Sigmoid colon (tissue), 7 donors: ENCODE results near the gene ZCCHC17. TPM values are rescaled to one million over a fixed set of nuclear protein-coding genes. Genes with fewer than 3 reads are reported as not detected.

Source experiments
- DNase-seq: peaks from one replicate; pipeline ENCODE4 v3.0.0-alpha.2; 2019
- H3K27ac ChIP-seq, 4 donors: fragments of 200-600 bp; sonication (generic); one replicate each; pipeline ENCODE4 v1.5.1; 2016 to 2019; ENCODE audit warnings: mild to moderate bottlenecking in 1 of 4
- H3K27me3 ChIP-seq, 3 donors: fragments of 200-600 bp; sonication (generic); one replicate each; pipeline ENCODE4 v1.5.1; 2019; ENCODE audit warnings: mild to moderate bottlenecking in 1 of 3
- H3K36me3 ChIP-seq, 4 donors: fragments of 200-600 bp; sonication (generic); one replicate each; pipeline ENCODE4 v1.5.1; 2016 to 2019
- H3K4me1 ChIP-seq, 4 donors: fragments of 200-600 bp; sonication (generic); one replicate each; pipeline ENCODE4 v1.5.1; 2017 to 2019
- H3K4me3 ChIP-seq, 4 donors: fragments of 200-600 bp; sonication (generic); one replicate each; pipeline ENCODE4 v1.5.1; 2017 to 2019; ENCODE audit warnings: mild to moderate bottlenecking in 2 of 4, moderate library complexity in 1 of 4
- H3K9me3 ChIP-seq, 4 donors: fragments of 200-600 bp in 3 of 4; sonication (generic) in 3 of 4; one replicate each; pipeline versions ENCODE4 v1.5.1 to v1.6.1; 2013 to 2019
- CTCF ChIP-seq, 4 experiments: fragments of 450-650 bp in 3 of 4; fragments of 200-600 bp in 1 of 4; IDR thresholded peaks; one replicate each; pipeline ENCODE4 v1.5.1; 2016 to 2019; ENCODE audit warnings: antibody characterized with exemption in 4 of 4, mild to moderate bottlenecking in 3 of 4, moderate library complexity in 2 of 4
- EP300 ChIP-seq, 4 donors: sonication (generic); formaldehyde crosslinking; IDR thresholded peaks; one replicate each; pipeline ENCODE4 v1.6.1; 2017; ENCODE audit warnings: antibody characterized with exemption in 4 of 4
- POLR2A ChIP-seq, 2 donors: fragments of 450-650 bp; IDR thresholded peaks; one replicate each; pipeline ENCODE4 v1.6.1; 2016; ENCODE audit warnings: antibody characterized with exemption in 2 of 2, mild to moderate bottlenecking in 2 of 2, moderate library complexity in 2 of 2
- POLR2AphosphoS5 ChIP-seq, 4 donors: sonication (generic); formaldehyde crosslinking; IDR thresholded peaks; one replicate each; pipeline ENCODE4 v1.6.1; 2017; ENCODE audit warnings: antibody characterized with exemption in 4 of 4
- WGBS, 2 donors: extraction: QIAGEN DNeasy Blood & Tissue Kit; methylation state at CpG; one replicate each; pipeline ENCODE4 v1.1.7; 2013; 5-methylcytosine and 5-hydroxymethylcytosine counted together
- intact Hi-C: fragments of 100-400 bp; cut with DNase I; formaldehyde crosslinking; loops from one replicate; pipeline ENCODE4 v1.15.1; 2023
- polyA plus RNA-seq, 3 donors: library from polyadenylated mRNA; stranded (reverse); fragments of 200-250 nt; gene quantifications; one replicate each; pipeline ENCODE4 v1.2.3, GENCODE V29; 2013
- total RNA-seq, 4 donors: library from RNA; depleted of rRNA; stranded (reverse); fragments of >200 nt; gene quantifications; one replicate each; pipeline ENCODE4 v1.1.0, GENCODE V29; 2016
- donor health status: healthy with polysubstance abuse.
- donor health status: Bipolar disorder and iron deficiency.
- donor health status: healthy.

ZCCHC17 gene
- total and polyA plus RNA-seq, 7 donors: 23.3 to 35.4 (median 29.9) TPM

GRCh38 chr1:31370565-31370964 is 73.7 kb downstream of the ZCCHC17 start:
- TF ChIP-seq POLR2A (IDR thresholded peaks at IDR 0.05) (no peak), POLR2AphosphoS5 (IDR thresholded peaks at IDR 0.05) (no peak)
- no peak overlapping the region for H3K4me3 ChIP-seq
- H3K4me1 ChIP-seq: peaks cover 0 to 50% (median 46%) of the 10 kb centered on the region in 4 donors
- peaks cover 0 to 8% (median 3%) of the 10 kb centered on the region in 4 donors for H3K36me3 ChIP-seq
- no peaks in the 10 kb centered on the region for H3K27me3 ChIP-seq
- WGBS, 2 donors: 92 to 94% methylated on average over 4 of the region's 4 CpGs
- no peak overlapping the region for H3K27ac ChIP-seq
- DNase-seq: no peak
- intact Hi-C loops: no loop called here
- H3K9me3 ChIP-seq: no peaks in the 10 kb centered on the region

- Histone ChIP-seq H3K27ac (peak overlapping the region in 2 of 4 donors; percentile 85 to 89), H3K27me3 (no peaks in the 10 kb centered on the region), H3K4me3 (no peak overlapping the region), H3K36me3 (peaks cover 0 to 6% (median 3%) of the 10 kb centered on the region in 4 donors), H3K4me1 (peaks cover 0 to 50% (median 46%) of the 10 kb centered on the region in 4 donors), H3K9me3 (no peaks in the 10 kb centered on the region)
- TF ChIP-seq POLR2A (IDR thresholded peaks at IDR 0.05) (no peak), POLR2AphosphoS5 (IDR thresholded peaks at IDR 0.05) (no peak), CTCF (IDR thresholded peaks at IDR 0.05) (no peak)
- intact Hi-C loops: no loop called here
- no peak for DNase-seq
- 34 to 67% methylated on average over 10 of the region's 10 CpGs for WGBS, 2 donors
Measured at GRCh38 chr1:31371121-31371959, 74.5 kb downstream of the ZCCHC17 start.

- Histone ChIP-seq H3K4me1 (peaks cover 0 to 50% (median 46%) of the 10 kb centered on the region in 4 donors), H3K36me3 (peaks cover 0 to 6% (median 0%) of the 10 kb centered on the region in 4 donors), H3K27ac (peak overlapping the region; percentile 79 to 89 (median 85)), H3K9me3 (no peaks in the 10 kb centered on the region), H3K27me3 (no peaks in the 10 kb centered on the region), H3K4me3 (peak overlapping the region in 1 of 4 donors; percentile 54)
- no peak for DNase-seq
- WGBS, 2 donors: 46 to 76% methylated on average over 3 of the region's 3 CpGs
- TF ChIP-seq POLR2AphosphoS5 (IDR thresholded peaks at IDR 0.05): no peak
- TF ChIP-seq CTCF (IDR thresholded peaks at IDR 0.05): no peak
- no peak for TF ChIP-seq EP300 (IDR thresholded peaks at IDR 0.05)
- no peak for TF ChIP-seq POLR2A (IDR thresholded peaks at IDR 0.05)
- intact Hi-C loops: no loop called here
Measured at GRCh38 chr1:31372051-31372450, 75.2 kb downstream of the ZCCHC17 start.

GRCh38 chr1:31372751-31373055 is 75.9 kb downstream of the ZCCHC17 start:
- no peaks in the 10 kb centered on the region for H3K9me3 ChIP-seq
- no peak for TF ChIP-seq CTCF (IDR thresholded peaks at IDR 0.05)
- no peak for TF ChIP-seq POLR2AphosphoS5 (IDR thresholded peaks at IDR 0.05)
- no peak for TF ChIP-seq EP300 (IDR thresholded peaks at IDR 0.05)
- no peak for TF ChIP-seq POLR2A (IDR thresholded peaks at IDR 0.05)
- H3K27me3 ChIP-seq: no peaks in the 10 kb centered on the region
- intact Hi-C loops: no loop called here
- DNase-seq: no peak
- peaks cover 0 to 2% (median 0%) of the 10 kb centered on the region in 4 donors for H3K36me3 ChIP-seq
- peaks cover 0 to 50% (median 46%) of the 10 kb centered on the region in 4 donors for H3K4me1 ChIP-seq
- H3K4me3 ChIP-seq: peak overlapping the region; percentile 29 to 55 (median 52)
- 57 to 89% methylated on average over 10 of the region's 10 CpGs for WGBS, 2 donors
- H3K27ac ChIP-seq: peak overlapping the region; percentile 79 to 89 (median 85)

- Histone ChIP-seq H3K36me3 (no peaks in the 10 kb centered on the region), H3K4me3 (peak within 1 kb of the TSS; percentile 29 to 55 (median 52)), H3K4me1 (peaks cover 0 to 49% (median 44%) of the 10 kb centered on the region in 4 donors), H3K9me3 (no peaks in the 10 kb centered on the region), H3K27me3 (no peaks in the 10 kb centered on the region), H3K27ac (peak within 1 kb of the TSS; percentile 79 to 89 (median 85))
- intact Hi-C loops: no loop called here
- peak; percentile 90 for DNase-seq
- WGBS, 2 donors: 7 to 24% methylated on average over 44 of the region's 44 CpGs
- TF ChIP-seq CTCF (IDR thresholded peaks at IDR 0.05): no peak
- TF ChIP-seq EP300 (IDR thresholded peaks at IDR 0.05): peak in 1 of 4 donors; percentile 64
- peak in 3 of 4 donors; percentile 29 to 83 (median 45) for TF ChIP-seq POLR2AphosphoS5 (IDR thresholded peaks at IDR 0.05)
- peak in 1 of 2 donors; percentile 27 for TF ChIP-seq POLR2A (IDR thresholded peaks at IDR 0.05)
Measured at GRCh38 chr1:31373056-31373896, 76.4 kb downstream of the ZCCHC17 start, which contains the start of gene FABP3. TSS of gene FABP3 (minus strand) at chr1:31373076. CDS start at chr1:31373014, 62 bp downstream.
